GM19043 (cell line): ENCODE measurements around the gene PDIA2.

Experiments used
- ATAC-seq: cut with Tn5 transposase; IDR thresholded peaks from one replicate; pipeline ENCODE4 v1.9.1; 2021; ENCODE audit warnings: low read depth; ENCODE audit not compliant: unreplicated experiment

PDIA2 gene

DNA sequence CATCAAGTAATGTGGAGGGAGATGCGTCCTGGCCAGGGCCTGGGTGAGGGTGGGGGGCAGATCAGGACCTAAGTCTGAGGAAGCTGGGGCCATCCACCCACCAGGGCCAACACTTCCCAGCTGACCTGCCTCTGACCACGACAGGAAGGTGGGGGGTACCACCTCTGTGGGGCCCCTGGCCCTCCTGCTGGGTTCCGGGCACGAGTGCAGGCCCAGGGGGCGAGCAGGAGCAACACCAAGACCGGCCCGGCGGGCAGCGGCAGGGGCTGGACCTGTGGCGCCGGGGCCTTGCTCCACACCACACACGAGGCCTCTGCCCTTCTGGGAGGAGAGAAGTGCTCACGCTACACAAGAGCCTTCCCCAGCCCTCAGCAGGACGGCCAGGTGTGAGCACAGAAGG is 13.3 kb downstream of the PDIA2 start:
- no peak for ATAC-seq

DNA sequence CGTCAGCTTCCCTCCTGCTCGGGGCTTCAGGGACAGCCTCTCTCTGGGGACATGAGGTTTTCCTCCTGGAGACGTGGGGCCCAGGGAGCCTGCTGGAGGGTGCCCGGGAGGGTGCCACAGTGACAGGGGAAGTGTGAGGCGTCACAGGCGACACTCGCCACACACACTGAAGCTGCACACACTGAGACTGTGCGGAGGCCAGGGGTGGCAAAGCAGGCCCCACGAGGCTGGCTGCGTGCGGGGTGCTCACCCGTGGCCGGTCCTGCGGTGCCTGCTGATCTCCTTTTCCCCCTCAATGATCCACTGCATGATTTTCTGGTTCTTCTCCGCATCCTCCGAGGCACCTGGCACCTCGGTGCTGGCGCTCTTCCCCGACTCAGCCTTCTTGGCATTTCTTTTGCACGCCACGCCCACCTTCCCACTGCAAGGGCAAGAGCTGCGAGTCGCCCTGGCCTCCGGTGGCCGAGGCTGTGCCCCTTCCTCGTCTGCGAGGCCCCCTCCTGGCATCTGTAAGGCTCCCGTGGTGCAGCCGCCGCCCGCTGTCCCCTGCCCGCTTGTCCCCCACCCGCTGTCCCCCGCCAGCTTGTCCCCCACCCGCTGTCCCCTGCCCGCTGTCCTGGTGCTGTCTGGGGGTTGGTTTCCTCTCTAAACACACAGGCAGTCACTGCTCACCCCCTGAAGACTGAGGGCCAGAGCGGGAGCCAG is 14.0 kb downstream of the PDIA2 start:
- ATAC-seq, result no peak

DNA sequence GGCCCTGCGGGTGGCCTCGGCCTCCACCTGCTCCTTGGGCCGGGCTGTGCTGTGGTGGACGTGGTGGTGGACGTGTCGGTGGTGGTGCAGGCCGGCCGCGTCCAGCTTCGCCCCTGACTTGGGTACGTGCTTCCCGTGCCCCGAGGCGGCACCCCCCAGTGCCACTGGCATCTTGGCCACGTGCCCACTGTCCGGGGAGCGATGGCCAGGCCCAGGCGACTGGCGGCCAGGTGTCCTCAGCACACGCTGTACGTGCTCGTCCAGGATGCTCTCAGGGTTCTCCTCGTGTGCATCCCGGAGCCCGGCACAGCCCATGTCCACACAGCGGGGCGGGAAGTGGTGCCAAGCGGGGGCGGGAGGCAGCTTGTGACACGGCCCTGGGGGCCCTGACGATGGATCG is 14.9 kb downstream of the PDIA2 start:
- ATAC-seq, result no peak

DNA sequence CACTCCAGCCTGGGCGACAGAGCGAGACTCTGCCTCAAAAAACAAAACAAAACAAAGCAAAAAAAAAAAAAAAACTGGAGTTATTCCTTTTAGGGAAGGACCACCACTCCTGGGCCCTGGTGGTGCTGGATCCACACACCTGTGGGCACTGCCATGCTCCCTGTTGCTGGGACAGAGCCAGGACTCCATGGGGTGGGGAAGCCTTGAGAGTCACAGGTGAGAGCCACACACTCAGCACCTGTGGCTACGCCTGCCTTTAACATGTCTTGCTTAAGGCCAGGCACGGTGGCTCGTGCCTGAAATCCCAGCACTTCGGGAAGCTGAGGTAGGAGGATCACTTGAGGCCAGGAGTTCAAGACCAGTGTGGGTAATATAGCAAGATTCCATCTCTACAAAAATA is 18.3 kb downstream of the PDIA2 start:
- no peak for ATAC-seq

DNA sequence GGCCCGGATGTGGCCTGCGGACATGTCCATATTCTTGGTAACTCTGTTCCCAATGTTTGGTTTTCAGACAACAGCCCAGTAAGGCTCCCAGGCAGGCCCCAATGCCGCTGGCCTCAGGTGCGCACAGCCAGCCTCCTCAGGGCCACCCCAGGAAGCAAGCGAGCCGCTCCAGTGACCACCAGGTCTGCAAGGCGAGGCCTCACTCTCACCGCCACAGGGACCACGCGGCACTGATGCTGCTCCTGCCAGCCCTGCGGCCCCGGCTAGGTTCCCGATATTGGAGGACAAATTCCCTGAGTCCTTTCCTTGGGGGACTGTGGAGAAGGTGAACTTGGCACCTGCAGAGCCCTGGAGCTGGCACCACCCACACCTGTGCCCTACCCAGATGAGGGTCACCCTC is 19.0 kb downstream of the PDIA2 start:
- ATAC-seq, result no peak

DNA sequence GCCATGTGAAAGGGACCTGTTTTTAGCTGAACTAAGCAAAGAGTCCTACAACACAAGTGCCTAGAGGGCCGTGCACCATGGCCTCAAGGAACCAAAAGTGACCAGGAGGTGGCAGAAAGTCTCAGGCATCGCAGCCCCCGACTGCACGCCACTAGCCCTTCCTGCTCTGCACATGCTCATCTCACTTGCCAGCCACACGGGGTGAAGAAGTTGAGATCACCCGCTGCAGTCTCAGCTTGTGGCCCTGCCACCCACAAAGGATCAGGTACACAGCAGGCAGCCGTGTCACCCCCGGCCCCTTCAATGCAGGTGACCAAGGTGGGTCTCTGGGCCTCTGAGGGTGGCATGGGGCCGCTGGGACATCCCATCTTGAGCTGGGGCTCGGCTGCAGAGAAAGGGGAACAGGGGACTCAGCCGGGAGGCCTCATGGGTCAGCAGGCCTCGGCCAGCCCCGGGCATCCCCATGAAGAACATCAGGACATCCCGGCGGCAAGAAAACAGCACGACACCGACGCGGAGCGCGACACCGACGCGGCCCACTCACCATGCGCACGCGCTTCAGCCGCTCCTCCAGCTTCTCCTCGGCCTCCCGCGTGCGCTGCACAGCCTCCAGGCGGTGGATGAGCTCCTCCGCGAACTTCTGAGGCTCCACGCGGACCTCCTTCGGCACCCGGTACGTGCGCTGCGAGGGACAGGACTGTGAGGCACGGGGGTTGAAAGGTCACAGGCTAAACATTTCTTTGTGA is 21.0 kb downstream of the PDIA2 start:
- no peak for ATAC-seq

DNA sequence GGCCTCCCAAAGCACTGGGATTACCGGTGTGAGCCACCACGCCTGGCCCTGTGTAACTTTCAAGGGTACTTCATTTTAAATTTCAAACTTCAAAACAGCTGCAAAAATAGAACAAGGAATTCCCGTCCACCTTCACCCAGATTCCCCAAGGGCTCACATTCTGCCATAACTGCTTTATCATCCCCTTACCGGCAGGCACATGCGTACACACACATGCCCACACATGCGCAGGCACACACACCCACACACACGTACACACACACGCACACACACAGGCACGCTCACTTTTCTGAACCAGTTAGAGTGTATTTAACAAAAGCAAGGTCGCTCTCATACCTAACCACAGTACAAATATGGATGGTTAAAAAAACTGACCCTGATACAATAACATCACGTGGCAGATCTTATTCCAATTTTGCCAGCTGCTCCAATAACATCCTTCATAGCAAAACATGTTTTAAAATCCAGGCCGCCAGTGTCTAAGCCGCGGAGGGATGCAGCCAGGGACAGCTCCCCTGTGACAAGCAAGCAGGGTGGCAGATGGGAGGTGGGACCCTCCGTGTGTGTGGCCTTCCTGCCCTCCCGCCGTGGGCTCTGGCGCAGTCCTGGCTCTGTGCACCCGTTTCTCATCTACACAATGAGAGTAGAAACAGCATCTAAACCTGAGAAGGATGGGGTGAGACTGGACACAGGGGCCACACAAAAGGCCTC is 23.1 kb downstream of the PDIA2 start:
- ATAC-seq, result no peak

DNA sequence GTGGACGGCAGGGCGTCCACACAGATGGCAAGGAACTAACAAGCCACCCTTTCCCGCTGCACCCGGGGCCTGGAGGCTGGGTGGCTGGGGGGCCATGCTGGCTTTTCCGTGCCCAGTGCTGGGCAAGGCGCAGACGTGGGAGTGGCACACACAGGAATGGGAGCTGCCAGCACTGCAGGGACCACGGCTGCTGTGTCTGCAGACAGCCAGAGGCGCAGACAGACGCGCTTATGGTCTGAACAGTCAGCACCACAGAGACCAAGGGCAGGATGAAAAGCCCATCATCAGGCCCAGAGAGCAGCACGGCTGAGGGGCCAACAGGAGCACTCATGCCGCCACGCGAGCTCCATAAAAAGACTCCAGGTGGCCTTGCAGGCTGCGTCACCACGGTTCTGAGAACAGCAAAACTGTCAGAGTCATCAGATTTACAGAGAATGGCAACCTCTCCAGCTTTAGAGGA is 24.0 kb downstream of the PDIA2 start:
- ATAC-seq, result no peak

DNA sequence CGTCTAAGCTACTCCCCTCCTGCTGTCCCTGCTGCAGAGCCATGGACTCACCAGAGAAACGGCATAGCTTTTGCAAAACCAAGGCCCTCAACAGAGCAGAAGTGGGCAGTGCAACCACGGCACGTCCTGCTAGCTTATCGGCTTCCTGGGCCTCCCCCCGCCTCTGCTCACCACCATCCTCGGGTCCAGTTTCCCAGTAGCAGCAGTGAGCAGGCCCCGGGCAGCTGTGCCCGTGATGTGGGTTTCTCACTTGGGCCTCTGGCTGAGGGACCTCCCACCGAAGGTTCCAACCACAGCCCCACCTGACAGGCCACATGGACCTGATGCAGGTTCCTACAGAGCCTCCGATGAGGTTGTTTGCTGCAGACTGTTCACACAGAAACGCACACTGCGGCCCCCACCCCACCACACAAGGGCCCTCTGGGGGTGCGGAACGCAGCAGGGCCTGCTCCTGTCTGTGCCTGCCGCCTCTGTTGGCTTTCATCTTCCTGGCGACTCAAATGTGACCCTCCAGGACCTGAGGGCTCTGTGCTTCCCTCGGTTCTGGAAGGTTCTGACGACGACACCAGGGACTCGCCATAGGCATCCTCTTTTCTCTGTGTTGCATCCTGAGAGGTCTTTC is 24.8 kb downstream of the PDIA2 start:
- ATAC-seq, result no peak

DNA sequence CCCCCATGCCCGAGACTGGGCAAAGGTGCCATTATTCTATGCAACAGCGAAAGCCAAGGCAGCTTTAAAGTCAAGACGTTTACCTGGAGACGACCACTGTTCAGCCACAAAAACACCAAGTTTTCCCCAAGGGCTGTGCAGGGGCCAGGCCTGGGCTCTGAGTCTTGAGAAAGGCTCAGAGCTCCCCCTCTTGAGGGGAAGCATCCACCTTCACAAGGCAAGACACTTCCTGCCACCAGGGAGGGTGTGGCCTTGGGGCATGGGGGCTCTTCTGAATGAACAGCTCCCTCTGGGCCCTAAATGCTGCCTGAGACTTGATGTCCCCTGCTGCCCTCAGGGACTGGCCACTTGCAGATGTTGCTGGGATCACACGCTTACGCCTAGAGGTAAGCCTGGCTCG is 26.5 kb downstream of the PDIA2 start:
- ATAC-seq, result no peak

DNA sequence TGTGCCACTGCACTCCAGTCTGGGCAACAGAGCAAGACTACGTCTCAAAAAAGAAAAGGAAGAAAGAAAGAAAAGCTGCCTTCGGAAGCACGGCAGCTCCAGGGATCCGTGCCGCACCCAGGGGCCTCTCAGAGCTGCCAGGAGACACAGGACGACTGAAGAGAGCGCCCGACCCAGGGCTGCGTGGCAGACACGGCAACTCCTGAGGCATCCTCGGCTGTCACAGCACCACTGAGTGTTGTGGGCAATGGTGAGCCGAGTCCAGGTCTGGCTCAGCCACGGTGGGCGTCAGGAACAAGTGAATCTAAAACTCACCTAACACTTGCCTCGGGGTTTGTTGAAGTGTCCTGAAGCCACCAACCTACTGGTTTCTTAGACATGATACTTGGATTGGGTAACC is 28.8 kb downstream of the PDIA2 start:
- ATAC-seq, result no peak

DNA sequence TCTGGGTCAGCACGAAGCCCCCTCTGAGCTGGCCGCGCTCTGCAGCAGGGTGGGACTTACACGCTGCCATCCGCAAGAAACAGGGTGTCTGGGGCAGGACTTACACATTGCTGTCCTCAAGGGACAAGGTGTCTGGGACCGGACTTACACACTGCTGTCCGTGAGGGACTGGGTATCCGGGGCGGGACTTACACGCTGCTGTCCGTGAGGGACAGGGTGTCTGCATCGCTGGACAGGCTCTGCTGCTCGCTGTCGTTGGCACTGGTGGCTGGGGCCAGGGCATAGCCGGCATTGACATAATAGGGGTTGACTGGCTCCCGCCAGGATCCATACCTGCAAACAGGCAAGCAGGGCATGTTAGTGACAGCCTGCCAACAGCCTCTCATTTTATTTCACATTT is 31.4 kb downstream of the PDIA2 start:
- no peak for ATAC-seq

DNA sequence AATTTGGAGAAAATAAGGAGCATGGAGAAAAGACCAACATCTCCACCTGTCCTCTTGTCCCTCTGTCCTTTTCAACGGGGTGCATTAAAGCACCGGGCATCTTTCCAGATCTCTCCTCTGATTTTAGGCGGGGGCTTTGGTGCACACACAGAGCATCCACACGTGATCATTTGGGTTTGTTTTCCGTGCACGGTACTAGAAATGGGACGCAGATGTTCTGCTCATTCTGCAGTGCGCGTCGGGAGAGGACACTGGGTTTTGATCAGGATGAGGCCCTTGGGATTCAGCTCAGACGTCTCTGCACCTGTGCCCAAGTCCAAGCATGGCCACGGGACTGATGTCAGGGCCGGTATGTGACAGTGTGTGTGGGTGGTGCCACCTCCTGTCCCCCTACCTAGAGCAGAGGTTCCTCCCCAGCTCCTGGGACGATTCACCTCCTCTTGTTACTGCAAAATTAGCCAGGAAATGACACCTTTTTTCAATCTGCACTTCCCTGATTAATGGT is 31.9 kb downstream of the PDIA2 start:
- no peak for ATAC-seq

DNA sequence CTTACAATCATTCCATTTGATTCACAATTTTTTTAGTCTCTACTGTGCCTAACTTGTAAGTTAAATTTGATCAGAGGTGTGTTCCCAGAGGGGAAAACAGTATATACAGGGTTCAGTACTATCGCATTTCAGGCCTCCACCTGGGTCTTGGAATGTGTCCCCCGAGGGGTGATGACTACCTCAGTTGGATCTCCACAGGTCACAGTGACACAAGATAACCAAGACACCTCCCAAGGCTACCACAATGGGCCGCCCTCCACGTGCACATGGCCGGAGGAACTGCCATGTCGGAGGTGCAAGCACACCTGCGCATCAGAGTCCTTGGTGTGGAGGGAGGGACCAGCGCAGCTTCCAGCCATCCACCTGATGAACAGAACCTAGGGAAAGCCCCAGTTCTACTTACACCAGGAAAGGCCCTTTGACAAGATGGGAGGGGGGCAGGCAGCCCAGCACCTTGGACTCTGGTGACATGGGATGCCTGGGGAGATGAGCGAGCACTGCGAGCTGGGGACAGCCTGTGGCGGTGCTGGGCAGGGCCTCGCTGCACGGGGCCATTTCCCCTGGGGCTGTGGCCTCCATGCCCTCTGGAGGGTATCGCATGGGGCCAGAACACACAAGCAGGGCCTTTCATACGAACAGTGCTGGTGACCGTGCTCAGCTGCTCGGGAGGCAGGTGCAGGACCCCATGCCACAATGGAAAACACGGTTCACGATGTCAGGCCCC is 33.9 kb downstream of the PDIA2 start:
- no peak for ATAC-seq

DNA sequence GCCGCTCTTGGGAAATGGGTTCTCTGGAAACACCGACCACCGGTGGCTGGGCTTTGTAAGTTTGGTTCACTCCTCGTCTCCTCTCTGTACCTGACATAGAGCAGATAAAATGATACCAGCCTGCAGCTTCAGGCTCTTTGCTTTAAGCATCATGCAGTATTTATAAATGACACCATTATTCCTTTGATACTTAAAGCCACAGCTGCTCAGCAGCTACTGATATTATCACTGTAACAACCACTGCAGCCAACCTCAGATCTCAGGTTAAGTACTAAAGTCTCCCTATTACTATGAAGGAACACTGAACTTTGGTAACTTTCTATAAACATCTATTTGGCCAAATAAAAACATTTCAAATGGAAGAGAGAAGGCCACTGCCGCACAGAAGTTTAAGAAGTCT is 34.6 kb downstream of the PDIA2 start:
- no peak for ATAC-seq

DNA sequence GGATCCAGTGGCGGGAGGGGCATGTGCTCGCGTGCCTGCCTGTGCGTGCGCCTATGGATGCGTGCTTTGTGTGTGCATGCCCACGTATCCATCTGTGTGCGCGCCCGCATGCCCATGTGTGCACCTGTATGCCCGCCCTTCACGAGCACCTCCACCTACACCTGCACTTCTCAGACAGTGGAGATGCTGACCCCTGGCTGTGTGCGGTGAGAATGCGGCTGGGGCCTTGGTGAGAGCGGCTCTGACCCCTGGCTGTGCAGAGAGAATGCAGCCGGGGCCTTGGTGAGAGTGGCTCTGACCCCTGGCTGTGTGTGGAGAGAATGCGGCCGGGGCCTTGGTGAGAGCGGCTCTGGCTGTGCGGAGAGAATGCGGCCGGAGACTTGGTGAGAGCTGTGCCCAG is 35.7 kb downstream of the PDIA2 start:
- ATAC-seq, result no peak

DNA sequence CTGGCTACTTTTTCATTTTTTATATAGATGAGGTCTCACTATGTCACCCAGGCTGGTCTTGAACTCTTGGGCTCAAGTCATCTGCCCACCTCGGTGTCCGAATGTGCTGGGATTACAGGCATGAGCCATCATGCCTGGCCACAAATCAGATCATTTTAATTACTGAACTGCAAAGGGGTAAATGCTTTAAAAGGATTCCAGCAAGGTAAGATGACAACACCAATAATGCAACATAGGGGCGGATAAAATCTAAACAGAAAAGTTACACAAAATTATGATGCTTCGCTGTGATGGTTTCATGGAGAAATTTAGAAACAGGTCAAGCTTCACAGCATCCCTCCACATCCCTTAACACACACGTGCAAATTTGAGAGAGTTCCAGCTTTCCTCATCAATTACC is 37.2 kb downstream of the PDIA2 start:
- no peak for ATAC-seq

DNA sequence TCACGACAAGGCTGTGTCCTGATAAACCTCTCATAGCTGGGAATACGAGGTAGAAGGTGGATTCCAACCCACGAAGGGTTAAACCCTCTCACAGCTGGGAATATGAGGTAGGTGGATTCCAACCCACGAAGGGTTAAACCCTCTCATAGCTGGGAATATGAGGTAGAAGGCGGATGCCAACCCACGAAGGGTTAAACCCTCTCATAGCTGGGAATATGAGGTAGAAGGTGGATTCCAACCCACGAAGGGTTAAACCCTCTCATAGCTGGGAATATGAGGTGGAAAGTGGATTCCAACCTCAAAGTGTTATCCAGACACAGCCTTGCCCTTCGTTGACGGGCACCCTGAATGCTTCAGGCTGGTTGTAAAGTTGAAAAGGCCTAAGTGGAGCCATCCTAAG is 38.6 kb downstream of the PDIA2 start:
- ATAC-seq, result no peak

DNA sequence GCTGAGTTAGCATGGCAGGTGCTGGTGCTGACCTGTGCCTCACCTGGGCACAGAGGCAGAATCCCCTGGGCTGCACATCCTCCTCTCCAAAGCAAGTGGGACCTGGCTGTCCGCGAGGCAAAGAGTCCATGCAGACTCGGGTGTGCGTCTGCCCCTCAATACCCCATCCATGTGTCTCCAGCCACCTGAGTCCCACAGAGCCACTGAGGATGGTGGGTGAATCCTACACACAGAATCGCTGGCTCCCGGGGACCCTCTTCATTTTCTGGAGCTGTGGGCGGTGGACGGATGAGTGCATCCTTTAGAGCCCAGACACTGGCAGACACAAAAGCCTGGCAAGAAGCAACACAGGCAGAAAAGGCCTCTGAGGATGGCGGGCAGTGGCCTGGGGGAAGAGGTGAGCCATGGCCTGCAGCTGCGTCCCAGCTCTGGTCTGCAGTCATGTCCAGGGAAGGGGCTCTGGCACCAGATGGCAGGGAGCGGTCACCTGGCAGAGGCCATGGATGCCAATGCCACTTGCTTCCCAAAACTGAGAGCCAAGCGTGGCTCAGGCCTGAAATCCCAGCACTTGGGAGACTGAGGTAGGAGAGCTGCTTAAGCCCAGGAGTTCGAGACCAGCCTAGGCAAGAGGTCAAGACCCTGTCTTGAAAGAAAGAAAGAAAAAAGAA is 39.6 kb downstream of the PDIA2 start:
- no peak for ATAC-seq

DNA sequence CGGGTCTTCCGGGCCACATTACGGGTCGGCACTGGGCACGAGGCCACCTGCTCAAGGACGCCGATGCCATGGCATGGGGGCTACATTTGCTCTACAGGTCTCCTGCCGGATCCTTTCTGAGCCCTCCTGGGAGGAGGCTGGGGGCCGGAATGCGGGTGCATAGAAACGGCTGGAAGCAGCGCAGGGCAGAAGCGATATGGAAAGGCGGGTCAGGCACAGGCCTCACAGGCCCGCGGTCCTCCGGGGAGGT is 41.2 kb downstream of the PDIA2 start:
- ATAC-seq, result no peak
